ENCODE data around the gene PIK3IP1.
"Not testable (repeated sequence)": the region's sequence is repeated elsewhere in the genome, so short reads cannot be mapped to it uniquely, and the experiment has no call there.

The PIK3IP1 gene

GRCh38 chr22:31323578-31324550, 31.6 kb upstream of the PIK3IP1 start:
- Histone ChIP-seq H4K20me1 (ENCODE audit: insufficient read depth, low read length, poor library complexity, severe bottlenecking) (peaks cover 7% of the 10 kb centered on the region), H3K36me3 (ENCODE audit: insufficient read depth, low read length) (peaks cover 59% of the 10 kb centered on the region; the same call in 1 of the 2 replicates), H3K4me2 (ENCODE audit: low read depth, low read length, poor library complexity, severe bottlenecking) (no peak overlapping the region), H3K9ac (ENCODE audit: low read depth, low read length, poor library complexity, severe bottlenecking) (no peak overlapping the region), H3K27me3 (ENCODE audit: insufficient read depth, low read length, poor library complexity, severe bottlenecking) (no peaks in the 10 kb centered on the region), H3K79me2 (ENCODE audit: insufficient read depth, low read length) (peaks cover 4% of the 10 kb centered on the region; the same call in 1 of the 2 replicates), H3K4me1 (ENCODE audit: insufficient read depth, low read length, poor library complexity, severe bottlenecking) (no peaks in the 10 kb centered on the region), H3K9me3 (ENCODE audit: insufficient read depth, low read depth, low read length) (no peaks in the 10 kb centered on the region), H2AFZ (ENCODE audit: low read length) (no peak overlapping the region), H3K9me2 (replicated peaks; ENCODE audit: low read depth, low read length) (no peaks in the 10 kb centered on the region), H3K4me3 (ENCODE audit: low read length, poor library complexity, severe bottlenecking) (no peak overlapping the region), H3F3A (ENCODE audit: low read depth) (no peaks in the 10 kb centered on the region)
- no peak for TF ChIP-seq EZH2phosphoT487 (IDR thresholded peaks at IDR 0.05; ENCODE audit: borderline replicate concordance)
- TF ChIP-seq, protein P1, sequence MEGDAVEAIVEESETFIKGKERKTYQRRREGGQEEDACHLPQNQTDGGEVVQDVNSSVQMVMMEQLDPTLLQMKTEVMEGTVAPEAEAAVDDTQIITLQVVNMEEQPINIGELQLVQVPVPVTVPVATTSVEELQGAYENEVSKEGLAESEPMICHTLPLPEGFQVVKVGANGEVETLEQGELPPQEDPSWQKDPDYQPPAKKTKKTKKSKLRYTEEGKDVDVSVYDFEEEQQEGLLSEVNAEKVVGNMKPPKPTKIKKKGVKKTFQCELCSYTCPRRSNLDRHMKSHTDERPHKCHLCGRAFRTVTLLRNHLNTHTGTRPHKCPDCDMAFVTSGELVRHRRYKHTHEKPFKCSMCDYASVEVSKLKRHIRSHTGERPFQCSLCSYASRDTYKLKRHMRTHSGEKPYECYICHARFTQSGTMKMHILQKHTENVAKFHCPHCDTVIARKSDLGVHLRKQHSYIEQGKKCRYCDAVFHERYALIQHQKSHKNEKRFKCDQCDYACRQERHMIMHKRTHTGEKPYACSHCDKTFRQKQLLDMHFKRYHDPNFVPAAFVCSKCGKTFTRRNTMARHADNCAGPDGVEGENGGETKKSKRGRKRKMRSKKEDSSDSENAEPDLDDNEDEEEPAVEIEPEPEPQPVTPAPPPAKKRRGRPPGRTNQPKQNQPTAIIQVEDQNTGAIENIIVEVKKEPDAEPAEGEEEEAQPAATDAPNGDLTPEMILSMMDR (conservative IDR thresholded peaks at IDR 0.05; ENCODE audit: low read length), result no peak

DNA sequence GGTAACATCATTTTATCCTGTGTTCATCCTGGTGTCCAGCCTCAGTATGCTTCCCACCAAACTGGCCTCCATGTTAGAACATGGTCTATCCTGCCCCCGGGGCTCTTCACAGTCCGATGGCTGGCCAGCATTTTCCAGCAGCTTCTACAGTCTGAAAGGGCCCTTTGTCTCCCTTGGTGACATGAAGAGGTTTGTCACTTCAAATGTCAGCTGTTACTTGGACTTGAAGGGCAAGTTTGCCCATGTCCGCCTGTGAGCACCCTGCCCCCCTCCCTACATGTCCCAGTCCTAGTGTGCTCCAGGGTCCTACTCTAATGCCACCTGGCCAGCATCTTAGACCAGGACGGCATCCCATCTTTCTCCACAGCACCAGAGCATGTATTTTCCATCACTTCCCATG, 29.1 kb upstream of the PIK3IP1 start:
- no peak overlapping the region for H3K4me3 ChIP-seq (ENCODE audit: low read length, poor library complexity, severe bottlenecking)
- no peaks in the 10 kb centered on the region for H3K4me1 ChIP-seq (ENCODE audit: insufficient read depth, low read length, poor library complexity, severe bottlenecking)
- no peaks in the 10 kb centered on the region for H3K9me2 ChIP-seq (replicated peaks; ENCODE audit: low read depth, low read length)
- H3K9ac ChIP-seq (ENCODE audit: low read depth, low read length, poor library complexity, severe bottlenecking), result no peak overlapping the region
- H3K4me2 ChIP-seq (ENCODE audit: low read depth, low read length, poor library complexity, severe bottlenecking), result no peak overlapping the region
- no peaks in the 10 kb centered on the region for H3K9me3 ChIP-seq (ENCODE audit: insufficient read depth, low read depth, low read length)
- H4K20me1 ChIP-seq (ENCODE audit: insufficient read depth, low read length, poor library complexity, severe bottlenecking), result peaks cover 3% of the 10 kb centered on the region
- H3F3A ChIP-seq (ENCODE audit: low read depth), result no peaks in the 10 kb centered on the region
- TF ChIP-seq EZH2phosphoT487 (IDR thresholded peaks at IDR 0.05; ENCODE audit: borderline replicate concordance), result no peak
- TF ChIP-seq, protein P1 (conservative IDR thresholded peaks at IDR 0.05; ENCODE audit: low read length), result no peak
- peaks cover 35% of the 10 kb centered on the region; the same call in 1 of the 2 replicates for H3K36me3 ChIP-seq (ENCODE audit: insufficient read depth, low read length)
- H2AFZ ChIP-seq (ENCODE audit: low read length), result no peak overlapping the region
- H3K79me2 ChIP-seq (ENCODE audit: insufficient read depth, low read length), result no peaks in the 10 kb centered on the region
- H3K27me3 ChIP-seq (ENCODE audit: insufficient read depth, low read length, poor library complexity, severe bottlenecking), result no peaks in the 10 kb centered on the region

DNA sequence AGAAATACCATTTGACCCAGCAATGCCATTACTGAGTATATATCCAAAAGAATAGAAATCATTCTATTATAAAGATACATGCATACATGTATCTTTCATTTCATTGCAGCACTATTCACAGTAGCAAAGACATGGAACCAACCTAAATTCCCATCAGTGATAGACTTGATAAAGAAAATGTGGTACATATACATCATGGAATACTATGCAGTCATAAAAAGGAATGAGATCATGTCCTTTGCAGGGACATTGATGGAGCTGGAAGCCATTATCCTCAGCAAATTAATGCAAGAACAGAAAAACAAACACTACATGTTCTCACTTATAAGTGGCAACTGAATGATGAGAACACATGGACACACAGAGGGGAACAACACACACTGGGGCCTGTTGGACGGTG, 21.9 kb upstream of the PIK3IP1 start:
- H4K20me1 ChIP-seq (ENCODE audit: insufficient read depth, low read length, poor library complexity, severe bottlenecking); H3K4me3 ChIP-seq (ENCODE audit: low read length, poor library complexity, severe bottlenecking); H3K79me2 ChIP-seq (ENCODE audit: insufficient read depth, low read length); H3K4me2 ChIP-seq (ENCODE audit: low read depth, low read length, poor library complexity, severe bottlenecking); H3K36me3 ChIP-seq (ENCODE audit: insufficient read depth, low read length); H3K4me1 ChIP-seq (ENCODE audit: insufficient read depth, low read length, poor library complexity, severe bottlenecking); H3K9me2 ChIP-seq (replicated peaks; ENCODE audit: low read depth, low read length); H3K9me3 ChIP-seq (ENCODE audit: insufficient read depth, low read depth, low read length); H3K9ac ChIP-seq (ENCODE audit: low read depth, low read length, poor library complexity, severe bottlenecking); H3F3A ChIP-seq (ENCODE audit: low read depth); H3K27me3 ChIP-seq (ENCODE audit: insufficient read depth, low read length, poor library complexity, severe bottlenecking); H2AFZ ChIP-seq (ENCODE audit: low read length): not testable (repeated sequence)
